Upper lobe of left lung (tissue), 4 donors: ENCODE results near the gene MSH3.

Experiments
- EP300 ChIP-seq, 4 donors: sonication (generic); formaldehyde crosslinking; IDR thresholded peaks; one replicate each; pipeline ENCODE4 v1.5.1; 2017; ENCODE audit warnings: antibody characterized with exemption in 4 of 4, control low read depth in 2 of 4
- POLR2A ChIP-seq, 4 donors: fragments of 450-650 bp; IDR thresholded peaks; one replicate each; pipeline ENCODE4 v1.5.1; 2016 to 2017; ENCODE audit warnings: antibody characterized with exemption in 4 of 4, mild to moderate bottlenecking in 2 of 4

DNA sequence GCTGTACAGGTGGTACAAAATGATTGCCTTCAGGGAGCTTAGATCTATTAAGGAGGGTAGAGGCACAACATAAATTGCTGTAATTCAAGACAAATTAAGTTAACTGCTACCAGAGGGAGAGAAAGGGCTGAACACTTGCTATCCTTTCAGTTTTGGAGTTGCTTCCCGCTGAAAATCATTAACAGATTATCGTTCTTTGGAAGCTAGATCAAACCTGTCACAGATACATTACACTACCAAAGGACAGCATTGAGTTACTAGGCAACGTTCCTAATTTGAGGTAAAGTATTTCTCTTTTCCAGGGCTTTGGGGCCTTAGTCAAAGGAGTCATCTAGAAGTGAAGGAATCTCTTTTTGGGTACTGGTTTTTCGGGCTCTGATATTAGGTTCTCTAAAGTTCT lies 85.0 kb downstream of the MSH3 start:
- TF ChIP-seq POLR2A (IDR thresholded peaks at IDR 0.05): no peak
- TF ChIP-seq EP300 (IDR thresholded peaks at IDR 0.05): no peak
